ENCODE data around the gene PRCC. TPM values are rescaled to one million over a fixed set of nuclear protein-coding genes. Genes with fewer than 3 reads are reported as not detected.

Gene PRCC
- total and polyA plus RNA-seq, 2 of the 13 experiments (the other 11 are each of a cell fraction or from before 2014, with no cell fraction given): 24.2 to 40.5 TPM

DNA sequence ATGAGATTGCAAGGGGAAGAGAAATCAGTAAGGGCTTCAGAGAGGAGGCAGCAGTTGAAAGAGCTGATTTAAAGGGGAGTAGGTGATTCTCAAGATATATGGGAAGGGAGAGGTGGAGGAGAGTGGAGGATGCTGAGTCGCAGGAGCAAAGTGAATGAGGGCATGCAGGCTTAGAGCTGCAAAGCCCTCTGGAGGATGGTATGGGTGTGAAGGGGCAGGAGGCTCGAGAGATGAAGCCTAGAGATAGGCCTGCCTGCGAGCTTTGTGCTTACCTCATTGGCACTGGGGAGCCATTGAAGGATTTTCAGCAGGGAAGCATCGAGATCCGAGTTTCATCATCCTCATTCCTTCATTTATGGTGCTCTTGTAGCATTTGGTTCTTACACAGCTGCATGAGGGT, 65.1 kb downstream of the PRCC start:
- ChIA-PET POLR2A (no interaction called here), CTCF (ENCODE audit: low intra/inter-chr PET ratio, low total read pairs) (no interaction called here)
- WGBS (ENCODE audit: low lambda C conversion rate): 0% methylated on average over 5 of the region's 5 CpGs

DNA sequence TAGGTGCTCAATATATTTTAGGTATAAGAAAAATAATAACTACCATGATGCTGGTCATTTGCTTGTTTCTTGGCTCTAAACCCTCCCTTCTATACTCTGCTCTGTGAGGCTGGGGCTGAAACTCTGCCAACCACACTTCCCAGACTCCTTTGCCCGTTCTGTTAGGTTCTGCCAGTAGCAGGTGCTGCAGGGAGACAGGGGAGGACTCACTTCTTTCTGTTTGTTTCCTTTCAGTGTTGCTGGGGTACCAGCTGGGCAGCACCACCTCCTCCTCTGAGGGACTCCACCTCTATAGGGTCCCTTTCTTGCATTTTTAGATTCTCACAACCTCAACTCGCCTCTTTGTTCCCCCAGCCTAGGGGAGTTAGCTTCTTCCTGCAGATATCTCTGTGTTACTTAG, 66.3 kb downstream of the PRCC start:
- ATAC-seq: no peak
- no TSS peak for BruUV-seq (replicated peaks)

More for the DNA sequence above, 65.1 kb downstream of the PRCC start:
- no peak for DNase-seq (ENCODE audit: low spot score)
- Histone ChIP-seq H2AFZ (ENCODE audit: low read length) (no peak overlapping the region), H3K27ac (ENCODE audit: extremely low read length, insufficient read depth, low read length) (no peak overlapping the region), H3K4me2 (ENCODE audit: low read depth, low read length) (no peak overlapping the region), H3K79me2 (ENCODE audit: insufficient read depth, low read length) (no peaks in the 10 kb centered on the region), H4K20me1 (ENCODE audit: insufficient read depth, low read length) (no peaks in the 10 kb centered on the region), H3K4me3 (replicated peaks in 1 of 3; ENCODE audit: insufficient read depth in 1 of 3, low read depth in 2 of 3, low read length in 3 of 3) (no peak overlapping the region), H3K36me3 (replicated peaks in 1 of 2; ENCODE audit: control insufficient read depth in 1 of 2, insufficient read depth in 2 of 2, low read length in 2 of 2) (no peaks in the 10 kb centered on the region), H3K27me3 (ENCODE audit: control insufficient read depth in 1 of 2, insufficient read depth in 2 of 2, low read length in 2 of 2) (peaks cover 2 to 45% of the 10 kb centered on the region in 2 experiments; a peak in 2 of 5 replicates), H3K9ac (ENCODE audit: insufficient read depth, low read depth, low read length) (no peak overlapping the region), H3K4me1 (ENCODE audit: insufficient read depth, low read length) (peaks cover 13% of the 10 kb centered on the region), H3K9me3 (ENCODE audit: low read length) (no peaks in the 10 kb centered on the region)
- intact Hi-C loops (cut with micrococcal nuclease; ENCODE audit: unreplicated experiment): no loop called here
- FAIRE-seq: no peak
- no TSS peak for BruUV-seq (replicated peaks)
- ATAC-seq: peak; percentile 42; the same call in 2 of the 3 replicates
- in situ Hi-C loops (cut with HindIII; ENCODE audit: extremely low pct_ligation_motif_present, low pct_unique_long_range_greater_than_20kb): no loop called here
- no peak for TF ChIP-seq ZSCAN22 (CRISPR knock-in tag; IDR thresholded peaks at IDR 0.05)
- TF ChIP-seq ZMYM3 (CRISPR knock-in tag; IDR thresholded peaks at IDR 0.05): no peak
- peak; percentile 39 for TF ChIP-seq TEAD3 (CRISPR knock-in tag; optimal IDR thresholded peaks at IDR 0.05; ENCODE audit: borderline replicate concordance)

More for the DNA sequence above, 66.3 kb downstream of the PRCC start:
- Histone ChIP-seq H3K79me2 (ENCODE audit: insufficient read depth, low read length) (no peaks in the 10 kb centered on the region), H3K9me3 (ENCODE audit: low read length) (no peaks in the 10 kb centered on the region), H3K27me3 (ENCODE audit: control insufficient read depth in 1 of 2, insufficient read depth in 2 of 2, low read length in 2 of 2) (peaks cover 0 to 41% of the 10 kb centered on the region in 2 experiments; a peak in 2 of 5 replicates), H3K36me3 (replicated peaks in 1 of 2; ENCODE audit: control insufficient read depth in 1 of 2, insufficient read depth in 2 of 2, low read length in 2 of 2) (no peaks in the 10 kb centered on the region), H3K4me1 (ENCODE audit: insufficient read depth, low read length) (peaks cover 13% of the 10 kb centered on the region), H3K4me3 (replicated peaks in 1 of 3; ENCODE audit: insufficient read depth in 1 of 3, low read depth in 2 of 3, low read length in 3 of 3) (no peak overlapping the region), H3K27ac (ENCODE audit: extremely low read length, insufficient read depth, low read length) (no peak overlapping the region), H3K9ac (ENCODE audit: insufficient read depth, low read depth, low read length) (no peak overlapping the region), H3K4me2 (ENCODE audit: low read depth, low read length) (no peak overlapping the region), H2AFZ (ENCODE audit: low read length) (no peak overlapping the region), H4K20me1 (ENCODE audit: insufficient read depth, low read length) (no peaks in the 10 kb centered on the region)
- in situ Hi-C loops (cut with HindIII; ENCODE audit: extremely low pct_ligation_motif_present, low pct_unique_long_range_greater_than_20kb): no loop called here
- TF ChIP-seq RBM39 (IDR thresholded peaks at IDR 0.05; ENCODE audit: low read depth, low read length, poor library complexity, severe bottlenecking): no peak
- no peak for TF ChIP-seq NKX3-1 (CRISPR knock-in tag; IDR thresholded peaks at IDR 0.05)
- TF ChIP-seq, protein P1, sequence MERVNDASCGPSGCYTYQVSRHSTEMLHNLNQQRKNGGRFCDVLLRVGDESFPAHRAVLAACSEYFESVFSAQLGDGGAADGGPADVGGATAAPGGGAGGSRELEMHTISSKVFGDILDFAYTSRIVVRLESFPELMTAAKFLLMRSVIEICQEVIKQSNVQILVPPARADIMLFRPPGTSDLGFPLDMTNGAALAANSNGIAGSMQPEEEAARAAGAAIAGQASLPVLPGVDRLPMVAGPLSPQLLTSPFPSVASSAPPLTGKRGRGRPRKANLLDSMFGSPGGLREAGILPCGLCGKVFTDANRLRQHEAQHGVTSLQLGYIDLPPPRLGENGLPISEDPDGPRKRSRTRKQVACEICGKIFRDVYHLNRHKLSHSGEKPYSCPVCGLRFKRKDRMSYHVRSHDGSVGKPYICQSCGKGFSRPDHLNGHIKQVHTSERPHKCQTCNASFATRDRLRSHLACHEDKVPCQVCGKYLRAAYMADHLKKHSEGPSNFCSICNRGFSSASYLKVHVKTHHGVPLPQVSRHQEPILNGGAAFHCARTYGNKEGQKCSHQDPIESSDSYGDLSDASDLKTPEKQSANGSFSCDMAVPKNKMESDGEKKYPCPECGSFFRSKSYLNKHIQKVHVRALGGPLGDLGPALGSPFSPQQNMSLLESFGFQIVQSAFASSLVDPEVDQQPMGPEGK (CRISPR knock-in tag; IDR thresholded peaks at IDR 0.05): no peak
- TF ChIP-seq GTF3A (CRISPR knock-in tag; conservative IDR thresholded peaks at IDR 0.05): no peak
- no peak for TF ChIP-seq NFYB (CRISPR knock-in tag; IDR thresholded peaks at IDR 0.05)
- TF ChIP-seq, protein P2, sequence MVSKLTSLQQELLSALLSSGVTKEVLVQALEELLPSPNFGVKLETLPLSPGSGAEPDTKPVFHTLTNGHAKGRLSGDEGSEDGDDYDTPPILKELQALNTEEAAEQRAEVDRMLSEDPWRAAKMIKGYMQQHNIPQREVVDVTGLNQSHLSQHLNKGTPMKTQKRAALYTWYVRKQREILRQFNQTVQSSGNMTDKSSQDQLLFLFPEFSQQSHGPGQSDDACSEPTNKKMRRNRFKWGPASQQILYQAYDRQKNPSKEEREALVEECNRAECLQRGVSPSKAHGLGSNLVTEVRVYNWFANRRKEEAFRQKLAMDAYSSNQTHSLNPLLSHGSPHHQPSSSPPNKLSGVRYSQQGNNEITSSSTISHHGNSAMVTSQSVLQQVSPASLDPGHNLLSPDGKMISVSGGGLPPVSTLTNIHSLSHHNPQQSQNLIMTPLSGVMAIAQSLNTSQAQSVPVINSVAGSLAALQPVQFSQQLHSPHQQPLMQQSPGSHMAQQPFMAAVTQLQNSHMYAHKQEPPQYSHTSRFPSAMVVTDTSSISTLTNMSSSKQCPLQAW (CRISPR knock-in tag; IDR thresholded peaks at IDR 0.05): no peak
- no peak for TF ChIP-seq ISX (CRISPR knock-in tag; conservative IDR thresholded peaks at IDR 0.05)
- TF ChIP-seq, protein P3, sequence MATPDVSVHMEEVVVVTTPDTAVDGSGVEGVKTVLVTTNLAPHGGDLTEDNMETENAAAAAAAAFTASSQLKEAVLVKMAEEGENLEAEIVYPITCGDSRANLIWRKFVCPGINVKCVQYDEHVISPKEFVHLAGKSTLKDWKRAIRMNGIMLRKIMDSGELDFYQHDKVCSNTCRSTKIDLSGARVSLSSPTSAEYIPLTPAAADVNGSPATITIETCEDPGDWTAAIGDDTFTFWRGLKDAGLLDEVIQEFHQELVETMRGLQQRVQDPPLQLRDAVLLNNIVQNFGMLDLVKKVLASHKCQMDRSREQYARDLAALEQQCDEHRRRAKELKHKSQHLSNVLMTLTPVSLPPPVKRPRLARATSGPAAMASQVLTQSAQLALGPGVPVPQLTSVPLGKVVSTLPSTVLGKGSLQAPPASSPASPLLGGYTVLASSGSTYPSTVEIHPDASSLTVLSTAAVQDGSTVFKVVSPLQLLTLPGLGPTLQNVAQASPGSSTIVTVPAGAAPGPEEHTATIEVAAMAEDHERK (CRISPR knock-in tag; IDR thresholded peaks at IDR 0.05; ENCODE audit: low read depth): no peak
- no peak for TF ChIP-seq YEATS4 (CRISPR knock-in tag; IDR thresholded peaks at IDR 0.05; ENCODE audit: borderline replicate concordance)
- no peak for TF ChIP-seq IRX3 (CRISPR knock-in tag; IDR thresholded peaks at IDR 0.05; ENCODE audit: borderline replicate concordance, low read depth)
- no peak for TF ChIP-seq ZNF569 (CRISPR knock-in tag; IDR thresholded peaks at IDR 0.05; ENCODE audit: borderline replicate concordance)
- no peak for TF ChIP-seq ZC3H13 (CRISPR knock-in tag; IDR thresholded peaks at IDR 0.05)
- ChIA-PET POLR2A (no interaction called here), CTCF (ENCODE audit: low intra/inter-chr PET ratio, low total read pairs) (no interaction called here)
- no peak for DNase-seq (ENCODE audit: low spot score)
- intact Hi-C loops (cut with micrococcal nuclease; ENCODE audit: unreplicated experiment): no loop called here
- FAIRE-seq: no peak
- 0% methylated on average over 2 of the region's 2 CpGs for WGBS (ENCODE audit: low lambda C conversion rate)
